Measurements from ENCODE around the gene C2orf15. TPM values are rescaled to one million over a fixed set of nuclear protein-coding genes. Genes with fewer than 3 reads are reported as not detected.

C2orf15 gene
- total RNA-seq, 1 experiment from 2014 or later, result 1.9 TPM

- no peak for DNase-seq (ENCODE audit: low read depth, low spot score)
- H2AFZ ChIP-seq (ENCODE audit: low read depth, low read length, poor library complexity, severe bottlenecking), result no peak overlapping the region
- no peaks in the 10 kb centered on the region for H3K4me1 ChIP-seq (ENCODE audit: control insufficient read depth in 1 of 2, insufficient read depth in 2 of 2, low read length in 2 of 2)
- ChIA-PET CTCF (no interaction called here), POLR2A (no interaction called here), RAD21 (ENCODE audit: low non-redundant PET in 1 of 2, low total read pairs in 2 of 2, uncharacterized antibody in 2 of 2, unreplicated experiment in 2 of 2) (no interaction called here)
- no peak overlapping the region for H3K27ac ChIP-seq (ENCODE audit: low read depth, low read length)
- peaks cover 10 to 12% of the 10 kb centered on the region in 2 experiments; a peak in 3 of 4 replicates for H3K36me3 ChIP-seq (ENCODE audit: control insufficient read depth in 1 of 2, insufficient read depth in 2 of 2, low read length in 2 of 2)
- no peaks in the 10 kb centered on the region for H3K9me2 ChIP-seq (ENCODE audit: insufficient read depth)
- no peak overlapping the region for H3K4me2 ChIP-seq (ENCODE audit: low read length)
- no peak overlapping the region for H3K9ac ChIP-seq (ENCODE audit: low read length)
- TF ChIP-seq, protein P1, sequence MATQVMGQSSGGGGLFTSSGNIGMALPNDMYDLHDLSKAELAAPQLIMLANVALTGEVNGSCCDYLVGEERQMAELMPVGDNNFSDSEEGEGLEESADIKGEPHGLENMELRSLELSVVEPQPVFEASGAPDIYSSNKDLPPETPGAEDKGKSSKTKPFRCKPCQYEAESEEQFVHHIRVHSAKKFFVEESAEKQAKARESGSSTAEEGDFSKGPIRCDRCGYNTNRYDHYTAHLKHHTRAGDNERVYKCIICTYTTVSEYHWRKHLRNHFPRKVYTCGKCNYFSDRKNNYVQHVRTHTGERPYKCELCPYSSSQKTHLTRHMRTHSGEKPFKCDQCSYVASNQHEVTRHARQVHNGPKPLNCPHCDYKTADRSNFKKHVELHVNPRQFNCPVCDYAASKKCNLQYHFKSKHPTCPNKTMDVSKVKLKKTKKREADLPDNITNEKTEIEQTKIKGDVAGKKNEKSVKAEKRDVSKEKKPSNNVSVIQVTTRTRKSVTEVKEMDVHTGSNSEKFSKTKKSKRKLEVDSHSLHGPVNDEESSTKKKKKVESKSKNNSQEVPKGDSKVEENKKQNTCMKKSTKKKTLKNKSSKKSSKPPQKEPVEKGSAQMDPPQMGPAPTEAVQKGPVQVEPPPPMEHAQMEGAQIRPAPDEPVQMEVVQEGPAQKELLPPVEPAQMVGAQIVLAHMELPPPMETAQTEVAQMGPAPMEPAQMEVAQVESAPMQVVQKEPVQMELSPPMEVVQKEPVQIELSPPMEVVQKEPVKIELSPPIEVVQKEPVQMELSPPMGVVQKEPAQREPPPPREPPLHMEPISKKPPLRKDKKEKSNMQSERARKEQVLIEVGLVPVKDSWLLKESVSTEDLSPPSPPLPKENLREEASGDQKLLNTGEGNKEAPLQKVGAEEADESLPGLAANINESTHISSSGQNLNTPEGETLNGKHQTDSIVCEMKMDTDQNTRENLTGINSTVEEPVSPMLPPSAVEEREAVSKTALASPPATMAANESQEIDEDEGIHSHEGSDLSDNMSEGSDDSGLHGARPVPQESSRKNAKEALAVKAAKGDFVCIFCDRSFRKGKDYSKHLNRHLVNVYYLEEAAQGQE (IDR thresholded peaks at IDR 0.05; ENCODE audit: low read depth), result no peak
- TF ChIP-seq SIN3A (IDR thresholded peaks at IDR 0.05; ENCODE audit: low read depth) (no peak), CEBPB (IDR thresholded peaks at IDR 0.05; ENCODE audit: low read depth) (no peak), CTCF (IDR thresholded peaks at IDR 0.05 in 2 of 3, conservative IDR thresholded peaks at IDR 0.05 in 1 of 3; ENCODE audit: borderline replicate concordance in 1 of 3, insufficient read depth in 1 of 3, low read depth in 2 of 3, low read length in 2 of 3) (no peak), ZFX (IDR thresholded peaks at IDR 0.05) (no peak)
- no peak for ATAC-seq
- intact Hi-C loops (cut with micrococcal nuclease), result no loop called here
- no peaks in the 10 kb centered on the region for H3K27me3 ChIP-seq (ENCODE audit: insufficient read depth, low read length)
- H3K79me2 ChIP-seq (ENCODE audit: insufficient read depth, low read length), result no peaks in the 10 kb centered on the region
- no TSS peak for BruUV-seq (replicated peaks)
- no peaks in the 10 kb centered on the region for H4K20me1 ChIP-seq (ENCODE audit: insufficient read depth)
- no peak overlapping the region for H3K4me3 ChIP-seq (replicated peaks in 1 of 2; ENCODE audit: low read depth in 1 of 2, low read length in 2 of 2)
- no peaks in the 10 kb centered on the region for H3K9me3 ChIP-seq (ENCODE audit: control insufficient read depth in 1 of 2, insufficient read depth in 1 of 2, low read depth in 1 of 2, low read length in 2 of 2)
Measured at GRCh38 chr2:99200076-99200800, 58.7 kb downstream of the C2orf15 start.

Other genes with a start within 250 kb of the C2orf15 start
- gene CRACDL, start 205.5 kb upstream of the C2orf15 start, total RNA-seq (2021; ENCODE audit: unreplicated experiment), result 1.1 TPM
- 6.6 TPM for gene TSGA10, start 13.2 kb downstream of the C2orf15 start, total RNA-seq (2021; ENCODE audit: unreplicated experiment)
- gene LIPT1, start 13.3 kb downstream of the C2orf15 start, total RNA-seq (2021; ENCODE audit: unreplicated experiment), result 8.5 TPM
- 20.7 TPM for gene MITD1, start 39.4 kb downstream of the C2orf15 start, total RNA-seq (2021; ENCODE audit: unreplicated experiment)
- 38.1 TPM for gene MRPL30, start 39.5 kb downstream of the C2orf15 start, total RNA-seq (2021; ENCODE audit: unreplicated experiment)
- 0.27 TPM for gene LYG2, start 114.0 kb downstream of the C2orf15 start, total RNA-seq (2021; ENCODE audit: unreplicated experiment)
- 3.8 TPM for gene LYG1, start 159.5 kb downstream of the C2orf15 start, total RNA-seq (2021; ENCODE audit: unreplicated experiment)
- 18.3 TPM for gene TXNDC9, start 194.6 kb downstream of the C2orf15 start, total RNA-seq (2021; ENCODE audit: unreplicated experiment)
- gene EIF5B, start 195.7 kb downstream of the C2orf15 start, total RNA-seq (2021; ENCODE audit: unreplicated experiment), result 65.9 TPM

Measured in HCT116 (cell line).